ENCODE measurements around the gene TOM1.

DNA sequence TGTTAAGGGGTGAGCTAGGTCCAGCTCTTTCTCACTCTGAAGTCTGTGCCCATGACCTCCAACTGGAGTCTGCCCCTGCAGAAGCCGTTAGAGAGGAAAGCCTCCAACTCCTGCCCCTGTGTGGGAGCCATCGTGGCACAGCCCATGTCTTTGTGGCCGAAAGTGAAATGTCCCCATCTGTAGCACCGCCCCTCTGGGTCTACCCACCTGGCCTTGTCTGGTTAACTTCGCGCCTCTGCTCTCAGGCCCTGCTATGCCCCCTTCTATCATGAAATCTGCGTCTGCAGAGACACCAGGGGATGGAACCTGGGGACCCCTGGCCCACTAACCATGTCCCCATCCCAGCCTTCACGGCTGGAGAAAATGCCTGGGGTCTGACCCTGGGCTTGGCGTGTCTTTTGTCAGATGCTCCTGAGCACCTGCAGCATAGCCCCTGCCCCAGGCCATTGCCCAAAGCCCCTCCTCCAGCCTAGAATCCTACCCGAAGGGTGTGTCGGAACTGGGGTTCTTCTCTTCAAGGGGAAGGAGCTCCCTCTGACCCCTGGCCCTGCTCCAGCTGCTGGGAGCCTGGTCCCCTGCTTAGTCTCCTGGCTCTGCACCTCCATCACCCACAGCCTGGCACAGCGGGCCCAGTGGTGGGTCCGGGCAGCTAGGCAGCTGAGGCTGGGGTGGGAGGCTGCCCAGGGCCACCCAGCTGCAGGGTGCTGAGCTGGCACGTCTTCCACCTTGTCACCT is 45.4 kb downstream of the TOM1 start:
- TF ChIP-seq, protein P1, sequence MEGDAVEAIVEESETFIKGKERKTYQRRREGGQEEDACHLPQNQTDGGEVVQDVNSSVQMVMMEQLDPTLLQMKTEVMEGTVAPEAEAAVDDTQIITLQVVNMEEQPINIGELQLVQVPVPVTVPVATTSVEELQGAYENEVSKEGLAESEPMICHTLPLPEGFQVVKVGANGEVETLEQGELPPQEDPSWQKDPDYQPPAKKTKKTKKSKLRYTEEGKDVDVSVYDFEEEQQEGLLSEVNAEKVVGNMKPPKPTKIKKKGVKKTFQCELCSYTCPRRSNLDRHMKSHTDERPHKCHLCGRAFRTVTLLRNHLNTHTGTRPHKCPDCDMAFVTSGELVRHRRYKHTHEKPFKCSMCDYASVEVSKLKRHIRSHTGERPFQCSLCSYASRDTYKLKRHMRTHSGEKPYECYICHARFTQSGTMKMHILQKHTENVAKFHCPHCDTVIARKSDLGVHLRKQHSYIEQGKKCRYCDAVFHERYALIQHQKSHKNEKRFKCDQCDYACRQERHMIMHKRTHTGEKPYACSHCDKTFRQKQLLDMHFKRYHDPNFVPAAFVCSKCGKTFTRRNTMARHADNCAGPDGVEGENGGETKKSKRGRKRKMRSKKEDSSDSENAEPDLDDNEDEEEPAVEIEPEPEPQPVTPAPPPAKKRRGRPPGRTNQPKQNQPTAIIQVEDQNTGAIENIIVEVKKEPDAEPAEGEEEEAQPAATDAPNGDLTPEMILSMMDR (conservative IDR thresholded peaks at IDR 0.05) = no peak
- TF ChIP-seq ZFX (IDR thresholded peaks at IDR 0.05) = no peak
